SK-N-SH treated with all-trans-retinoic acid at 6 μM for 48 hours (cell line): ENCODE results near the gene GRK2.
"Not testable (repeated sequence)": the region's sequence is repeated elsewhere in the genome, so short reads cannot be mapped to it uniquely, and the experiment has no call there.

Experiments
- ATAC-seq: fragments of 200-7000 bp; cut with Tn5 transposase; 3 replicates; pipeline ENCODE4 v1.9.1; 2020; ENCODE audit warnings: mild to moderate bottlenecking, moderate library complexity
- ARNTL ChIP-seq: fragments of 450-650 bp; formaldehyde crosslinking; IDR thresholded peaks from 2 replicates; pipeline ENCODE4 v1.5.0; 2020; ENCODE audit warnings: low read depth, mild to moderate bottlenecking, moderate library complexity, borderline replicate concordance
- BACH2 ChIP-seq: fragments of 250-450 bp; sonication (Bioruptor Pico); IDR thresholded peaks from 2 replicates; pipeline ENCODE4 v1.9.0; 2021; ENCODE audit warnings: mild to moderate bottlenecking, borderline replicate concordance
- CSDC2 ChIP-seq: fragments of 250-450 bp; sonication (Bioruptor Pico); IDR thresholded peaks from 2 replicates; pipeline ENCODE4 v1.5.0; 2020; ENCODE audit warnings: mild to moderate bottlenecking, moderate library complexity
- ESRRG ChIP-seq: fragments of 250-450 bp; sonication (Bioruptor Pico); IDR thresholded peaks from 2 replicates; pipeline ENCODE4 v1.6.1; 2021; ENCODE audit warnings: mild to moderate bottlenecking
- GLIS3 ChIP-seq: fragments of 250-450 bp; sonication (Bioruptor Pico); IDR thresholded peaks from 2 replicates; pipeline ENCODE4 v1.5.0; 2020; ENCODE audit warnings: mild to moderate bottlenecking, moderate library complexity
- ISL1 ChIP-seq: fragments of 250-450 bp; sonication (Bioruptor Pico); IDR thresholded peaks from 2 replicates; pipeline ENCODE4 v2.1.2; 2022; ENCODE audit warnings: mild to moderate bottlenecking, moderate library complexity
- OSR1 ChIP-seq: fragments of 250-450 bp; sonication (Bioruptor Pico); IDR thresholded peaks from 2 replicates; pipeline ENCODE4 v1.8.0; 2022; ENCODE audit warnings: moderate library complexity, mild to moderate bottlenecking, inconsistent platforms
- PPARA ChIP-seq: fragments of 250-450 bp; sonication (Bioruptor Pico); IDR thresholded peaks from 2 replicates; pipeline ENCODE4 v1.5.0; 2020; ENCODE audit warnings: mild to moderate bottlenecking, borderline replicate concordance
- RARB ChIP-seq: fragments of 250-450 bp; sonication (Bioruptor Pico); IDR thresholded peaks from 2 replicates; pipeline ENCODE4 v1.8.0; 2021; ENCODE audit warnings: mild to moderate bottlenecking, moderate library complexity
- SNAI2 ChIP-seq: fragments of 250-450 bp; sonication (Bioruptor Pico); IDR thresholded peaks from 2 replicates; pipeline ENCODE4 v1.5.0; 2020; ENCODE audit warnings: mild to moderate bottlenecking, moderate library complexity
- TCF4 ChIP-seq: fragments of 250-450 bp; sonication (Bioruptor Pico); IDR thresholded peaks from 2 replicates; pipeline ENCODE4 v1.8.0; 2021; ENCODE audit warnings: mild to moderate bottlenecking, moderate library complexity, borderline replicate concordance
- TOX ChIP-seq: fragments of 250-450 bp; sonication (Bioruptor Pico); IDR thresholded peaks from 2 replicates; pipeline ENCODE4 v1.8.0; 2021; ENCODE audit warnings: mild to moderate bottlenecking, moderate library complexity, borderline replicate concordance
- ZFP3 ChIP-seq: fragments of 250-450 bp; sonication (Bioruptor Pico); IDR thresholded peaks from 2 replicates; pipeline ENCODE4 v1.5.0; 2020; ENCODE audit warnings: mild to moderate bottlenecking, moderate library complexity
- ZFP30 ChIP-seq: fragments of 450-650 bp; formaldehyde crosslinking; IDR thresholded peaks from 2 replicates; pipeline ENCODE4 v1.5.0; 2022; ENCODE audit warnings: mild to moderate bottlenecking, moderate library complexity
- ZNF565 ChIP-seq: fragments of 450-650 bp; formaldehyde crosslinking; conservative IDR thresholded peaks from 2 replicates; pipeline ENCODE4 v1.5.0; 2020; ENCODE audit warnings: low read depth, mild to moderate bottlenecking, moderate library complexity
- ZNF70 ChIP-seq: fragments of 450-650 bp; formaldehyde crosslinking; IDR thresholded peaks from 2 replicates; pipeline ENCODE4 v1.5.0; 2020; ENCODE audit warnings: mild to moderate bottlenecking, moderate library complexity
- ZNF8 ChIP-seq: fragments of 450-650 bp; formaldehyde crosslinking; IDR thresholded peaks from 2 replicates; pipeline ENCODE4 v1.5.0; 2020; ENCODE audit warnings: mild to moderate bottlenecking, moderate library complexity
- TF ChIP-seq, protein P1 (sequence below): fragments of 250-450 bp; sonication (Bioruptor Pico); IDR thresholded peaks from 2 replicates; pipeline ENCODE4 v1.8.0; 2021; ENCODE audit warnings: low read depth, mild to moderate bottlenecking, moderate library complexity, borderline replicate concordance
- TF ChIP-seq, protein P2 (sequence below): fragments of 250-450 bp; sonication (Bioruptor Pico); IDR thresholded peaks from 2 replicates; pipeline ENCODE4 v1.8.0; 2020; ENCODE audit warnings: mild to moderate bottlenecking, moderate library complexity, borderline replicate concordance
- TF ChIP-seq, protein P3 (sequence below): fragments of 250-450 bp; sonication (Bioruptor Pico); IDR thresholded peaks from 2 replicates; pipeline ENCODE4 v1.5.1; 2021; ENCODE audit warnings: mild to moderate bottlenecking, moderate library complexity
- TF ChIP-seq, protein P4 (sequence below): fragments of 250-450 bp; sonication (Bioruptor Pico); IDR thresholded peaks from 2 replicates; pipeline ENCODE4 v1.5.0; 2020; ENCODE audit warnings: mild to moderate bottlenecking, moderate library complexity

Gene GRK2

DNA sequence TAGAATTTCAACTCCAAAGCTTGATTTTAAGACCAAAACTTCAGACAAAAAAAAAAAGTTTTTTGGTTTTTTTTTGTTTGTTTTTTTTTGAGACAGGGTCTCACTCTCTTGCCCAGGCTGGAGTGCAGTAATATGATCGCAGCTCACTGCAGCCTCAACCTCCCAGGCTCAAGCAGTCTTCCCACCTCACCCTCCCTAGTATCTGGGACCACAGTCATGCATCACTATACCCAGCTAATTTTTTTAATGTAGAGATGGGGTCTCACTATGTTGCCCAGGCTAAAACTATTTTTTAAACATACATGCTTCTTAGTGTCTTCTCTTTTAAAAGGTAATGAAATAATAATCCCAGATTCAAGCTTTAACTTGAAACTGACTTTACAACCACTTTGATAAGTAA is 35.4 kb upstream of the GRK2 start:
- TF ChIP-seq ZFP3 (no peak), ISL1 (CRISPR knock-in tag) (no peak), TOX (CRISPR knock-in tag) (no peak), ESRRG (CRISPR knock-in tag) (no peak), TCF4 (CRISPR knock-in tag) (no peak), ZNF8 (CRISPR knock-in tag) (no peak), RARB (no peak), OSR1 (CRISPR knock-in tag) (no peak), CSDC2 (CRISPR knock-in tag) (no peak), GLIS3 (CRISPR knock-in tag) (no peak), ARNTL (CRISPR knock-in tag) (no peak), ZNF565 (no peak), PPARA (CRISPR knock-in tag) (no peak), ZNF70 (no peak), SNAI2 (CRISPR knock-in tag) (no peak), BACH2 (CRISPR knock-in tag) (no peak)
- TF ChIP-seq, protein P1, sequence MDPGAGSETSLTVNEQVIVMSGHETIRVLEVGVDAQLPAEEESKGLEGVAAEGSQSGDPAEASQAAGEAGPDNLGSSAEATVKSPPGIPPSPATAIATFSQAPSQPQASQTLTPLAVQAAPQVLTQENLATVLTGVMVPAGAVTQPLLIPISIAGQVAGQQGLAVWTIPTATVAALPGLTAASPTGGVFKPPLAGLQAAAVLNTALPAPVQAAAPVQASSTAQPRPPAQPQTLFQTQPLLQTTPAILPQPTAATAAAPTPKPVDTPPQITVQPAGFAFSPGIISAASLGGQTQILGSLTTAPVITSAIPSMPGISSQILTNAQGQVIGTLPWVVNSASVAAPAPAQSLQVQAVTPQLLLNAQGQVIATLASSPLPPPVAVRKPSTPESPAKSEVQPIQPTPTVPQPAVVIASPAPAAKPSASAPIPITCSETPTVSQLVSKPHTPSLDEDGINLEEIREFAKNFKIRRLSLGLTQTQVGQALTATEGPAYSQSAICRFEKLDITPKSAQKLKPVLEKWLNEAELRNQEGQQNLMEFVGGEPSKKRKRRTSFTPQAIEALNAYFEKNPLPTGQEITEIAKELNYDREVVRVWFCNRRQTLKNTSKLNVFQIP = no peak
- TF ChIP-seq, protein P2, sequence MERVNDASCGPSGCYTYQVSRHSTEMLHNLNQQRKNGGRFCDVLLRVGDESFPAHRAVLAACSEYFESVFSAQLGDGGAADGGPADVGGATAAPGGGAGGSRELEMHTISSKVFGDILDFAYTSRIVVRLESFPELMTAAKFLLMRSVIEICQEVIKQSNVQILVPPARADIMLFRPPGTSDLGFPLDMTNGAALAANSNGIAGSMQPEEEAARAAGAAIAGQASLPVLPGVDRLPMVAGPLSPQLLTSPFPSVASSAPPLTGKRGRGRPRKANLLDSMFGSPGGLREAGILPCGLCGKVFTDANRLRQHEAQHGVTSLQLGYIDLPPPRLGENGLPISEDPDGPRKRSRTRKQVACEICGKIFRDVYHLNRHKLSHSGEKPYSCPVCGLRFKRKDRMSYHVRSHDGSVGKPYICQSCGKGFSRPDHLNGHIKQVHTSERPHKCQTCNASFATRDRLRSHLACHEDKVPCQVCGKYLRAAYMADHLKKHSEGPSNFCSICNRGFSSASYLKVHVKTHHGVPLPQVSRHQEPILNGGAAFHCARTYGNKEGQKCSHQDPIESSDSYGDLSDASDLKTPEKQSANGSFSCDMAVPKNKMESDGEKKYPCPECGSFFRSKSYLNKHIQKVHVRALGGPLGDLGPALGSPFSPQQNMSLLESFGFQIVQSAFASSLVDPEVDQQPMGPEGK (CRISPR knock-in tag) = no peak
- TF ChIP-seq, protein P3, sequence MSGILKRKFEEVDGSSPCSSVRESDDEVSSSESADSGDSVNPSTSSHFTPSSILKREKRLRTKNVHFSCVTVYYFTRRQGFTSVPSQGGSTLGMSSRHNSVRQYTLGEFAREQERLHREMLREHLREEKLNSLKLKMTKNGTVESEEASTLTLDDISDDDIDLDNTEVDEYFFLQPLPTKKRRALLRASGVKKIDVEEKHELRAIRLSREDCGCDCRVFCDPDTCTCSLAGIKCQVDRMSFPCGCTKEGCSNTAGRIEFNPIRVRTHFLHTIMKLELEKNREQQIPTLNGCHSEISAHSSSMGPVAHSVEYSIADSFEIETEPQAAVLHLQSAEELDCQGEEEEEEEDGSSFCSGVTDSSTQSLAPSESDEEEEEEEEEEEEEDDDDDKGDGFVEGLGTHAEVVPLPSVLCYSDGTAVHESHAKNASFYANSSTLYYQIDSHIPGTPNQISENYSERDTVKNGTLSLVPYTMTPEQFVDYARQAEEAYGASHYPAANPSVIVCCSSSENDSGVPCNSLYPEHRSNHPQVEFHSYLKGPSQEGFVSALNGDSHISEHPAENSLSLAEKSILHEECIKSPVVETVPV (CRISPR knock-in tag) = no peak
- TF ChIP-seq, protein P4, sequence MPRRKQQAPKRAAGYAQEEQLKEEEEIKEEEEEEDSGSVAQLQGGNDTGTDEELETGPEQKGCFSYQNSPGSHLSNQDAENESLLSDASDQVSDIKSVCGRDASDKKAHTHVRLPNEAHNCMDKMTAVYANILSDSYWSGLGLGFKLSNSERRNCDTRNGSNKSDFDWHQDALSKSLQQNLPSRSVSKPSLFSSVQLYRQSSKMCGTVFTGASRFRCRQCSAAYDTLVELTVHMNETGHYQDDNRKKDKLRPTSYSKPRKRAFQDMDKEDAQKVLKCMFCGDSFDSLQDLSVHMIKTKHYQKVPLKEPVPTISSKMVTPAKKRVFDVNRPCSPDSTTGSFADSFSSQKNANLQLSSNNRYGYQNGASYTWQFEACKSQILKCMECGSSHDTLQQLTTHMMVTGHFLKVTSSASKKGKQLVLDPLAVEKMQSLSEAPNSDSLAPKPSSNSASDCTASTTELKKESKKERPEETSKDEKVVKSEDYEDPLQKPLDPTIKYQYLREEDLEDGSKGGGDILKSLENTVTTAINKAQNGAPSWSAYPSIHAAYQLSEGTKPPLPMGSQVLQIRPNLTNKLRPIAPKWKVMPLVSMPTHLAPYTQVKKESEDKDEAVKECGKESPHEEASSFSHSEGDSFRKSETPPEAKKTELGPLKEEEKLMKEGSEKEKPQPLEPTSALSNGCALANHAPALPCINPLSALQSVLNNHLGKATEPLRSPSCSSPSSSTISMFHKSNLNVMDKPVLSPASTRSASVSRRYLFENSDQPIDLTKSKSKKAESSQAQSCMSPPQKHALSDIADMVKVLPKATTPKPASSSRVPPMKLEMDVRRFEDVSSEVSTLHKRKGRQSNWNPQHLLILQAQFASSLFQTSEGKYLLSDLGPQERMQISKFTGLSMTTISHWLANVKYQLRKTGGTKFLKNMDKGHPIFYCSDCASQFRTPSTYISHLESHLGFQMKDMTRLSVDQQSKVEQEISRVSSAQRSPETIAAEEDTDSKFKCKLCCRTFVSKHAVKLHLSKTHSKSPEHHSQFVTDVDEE (CRISPR knock-in tag) = no peak
- ATAC-seq = no peak

DNA sequence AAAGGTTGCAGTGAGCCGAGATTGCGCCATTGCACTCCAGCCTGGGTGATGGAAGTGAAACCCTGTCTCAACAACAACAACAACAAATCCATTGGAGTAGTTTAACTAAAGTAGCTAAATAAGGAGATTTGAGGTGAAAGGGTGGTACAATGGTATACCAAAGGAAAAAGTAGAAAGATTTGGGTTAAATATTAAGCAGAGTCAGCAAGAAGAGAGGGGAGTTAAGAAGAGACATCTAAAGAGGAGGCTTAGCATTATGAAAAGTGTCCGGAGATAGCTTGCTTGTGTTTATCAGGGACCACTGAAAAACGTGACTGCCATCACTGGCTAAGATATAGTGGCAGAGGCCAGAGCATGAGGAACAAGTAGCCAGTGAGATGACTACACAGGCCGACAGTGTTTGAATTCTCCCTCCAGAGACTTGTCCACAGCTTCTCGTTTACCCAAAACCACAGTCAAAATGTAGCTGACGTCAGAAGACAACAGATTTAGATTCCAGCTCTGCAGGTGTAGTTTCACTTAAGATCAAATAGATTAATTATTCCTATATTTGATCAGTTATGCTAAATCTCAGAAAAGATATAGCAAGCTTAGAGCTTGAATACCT is 32.6 kb upstream of the GRK2 start:
- no peak for TF ChIP-seq PPARA (CRISPR knock-in tag)
- no peak for TF ChIP-seq RARB
- TF ChIP-seq, protein P2 (CRISPR knock-in tag) = no peak
- no peak for TF ChIP-seq ZFP30 (CRISPR knock-in tag)
- no peak for TF ChIP-seq OSR1 (CRISPR knock-in tag)
- TF ChIP-seq, protein P3 (CRISPR knock-in tag) = no peak
- ATAC-seq = no peak

DNA sequence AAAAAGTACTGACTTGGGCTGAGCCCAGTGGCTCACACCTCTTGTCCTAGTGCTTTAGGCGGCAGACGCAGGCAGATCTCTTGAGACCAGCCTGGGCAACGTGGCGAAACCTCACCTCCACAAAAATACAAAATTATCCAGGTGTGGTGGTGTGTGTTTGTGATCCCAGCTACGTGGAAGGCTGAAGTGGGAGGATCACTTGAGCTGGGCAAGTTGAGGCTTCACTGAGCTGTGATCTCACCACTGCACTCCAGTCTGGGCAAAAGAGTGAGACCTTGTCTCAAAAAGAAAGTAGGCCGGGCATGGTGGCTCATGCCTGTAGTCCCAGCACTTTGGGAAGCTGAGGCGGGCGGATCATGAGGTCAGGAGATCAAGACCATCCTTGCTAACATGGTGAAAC is 31.7 kb upstream of the GRK2 start:
- not testable (repeated sequence) for ATAC-seq
